ENCODE data around the gene MIF.
"Not testable (repeated sequence)": the region's sequence is repeated elsewhere in the genome, so short reads cannot be mapped to it uniquely, and the experiment has no call there.

Gene MIF

GRCh38 chr22:23939017-23939357, 44.8 kb downstream of the MIF start:
- DNase-seq (ENCODE audit: low read depth in 2 of 2): no peak

- not testable (repeated sequence) for DNase-seq (ENCODE audit: low read depth in 2 of 2)
Measured at GRCh38 chr22:23940166-23940565, 46.0 kb downstream of the MIF start.

All from stimulated activated CD4-positive, alpha-beta T cell treated with anti-CD3 and anti-CD28 coated beads, Interleukin-1b, Interleukin-23, amount 100 ng/mL, for 4 hours (primary cell).